IMR-90 (cell line): ENCODE measurements around the gene SATL1. TPM values are rescaled to one million over a fixed set of nuclear protein-coding genes. Genes with fewer than 3 reads are reported as not detected.
"Not testable (repeated sequence)": the region's sequence is repeated elsewhere in the genome, so short reads cannot be mapped to it uniquely, and the experiment has no call there.

Experiments used
- ATAC-seq: fragments of 200-7000 bp; cut with Tn5 transposase; 2 replicates; pipeline ENCODE4 v1.9.1; 2020; ENCODE audit warnings: low read depth, mild to moderate bottlenecking, moderate library complexity
- BruUV-seq: library from RNA; stranded (reverse); fragments of 400-500 nt; replicated peaks from 2 replicates; lab custom pipeline; 2021; lab: Mats Ljungman, UMichigan
- CTCF ChIA-PET: fragments of 300-600 bp; formaldehyde crosslinking; extraction: SDS; loops from one replicate; lab custom pipeline; 2021; ENCODE audit warnings: antibody characterized with exemption; lab: Yijun Ruan, JAX
- POLR2A ChIA-PET: fragments of 300-600 bp; sonication (Branson Sonifier 250); formaldehyde crosslinking; loops from one replicate; lab custom pipeline; 2022; ENCODE audit warnings: antibody characterized with exemption; ENCODE audit not compliant: unreplicated experiment; lab: Charles Lee
- DNase-seq: peaks from one replicate; pipeline ENCODE4 v3.0.0; 2013
- H2AFZ ChIP-seq: replicated peaks from 2 replicates; pipeline ENCODE3; 2013; ENCODE audit warnings: low read length, mild to moderate bottlenecking; ENCODE audit not compliant: poor library complexity
- H2AK5ac ChIP-seq: 2 replicates; pipeline ENCODE4 v1.6.1; 2013; ENCODE audit warnings: low read depth, low read length, inconsistent platforms
- H2AK9ac ChIP-seq: replicated peaks from 2 replicates; pipeline ENCODE3; 2013; ENCODE audit warnings: mild to moderate bottlenecking, low read depth, low read length, moderate library complexity; ENCODE audit not compliant: poor library complexity
- H2BK120ac ChIP-seq: 2 replicates; pipeline ENCODE4 v1.6.1; 2013; ENCODE audit warnings: low read depth, low read length, inconsistent platforms
- H2BK15ac ChIP-seq: 3 replicates; pipeline ENCODE4 v1.6.1; 2013; ENCODE audit warnings: low read depth, low read length, inconsistent platforms
- H2BK20ac ChIP-seq: 2 replicates; pipeline ENCODE4 v1.6.1; 2013; ENCODE audit warnings: low read depth, mild to moderate bottlenecking, inconsistent platforms, low read length, moderate library complexity
- H2BK5ac ChIP-seq: 2 replicates; pipeline ENCODE4 v1.6.1; 2013; ENCODE audit warnings: mild to moderate bottlenecking, low read depth, low read length, inconsistent platforms; ENCODE audit not compliant: poor library complexity, severe bottlenecking
- H3K14ac ChIP-seq: replicated peaks from 2 replicates; pipeline ENCODE4 v1.6.1; 2013; ENCODE audit warnings: low read depth, low read length, inconsistent platforms
- H3K18ac ChIP-seq: 2 replicates; pipeline ENCODE4 v1.6.1; 2013; ENCODE audit warnings: low read depth, low read length, control low read depth
- H3K23ac ChIP-seq: 2 replicates; pipeline ENCODE4 v1.6.1; 2013; ENCODE audit warnings: low read depth, low read length, inconsistent platforms
- H3K27ac ChIP-seq: 2 replicates; pipeline ENCODE4 v1.5.1; 2013; ENCODE audit warnings: mild to moderate bottlenecking, control low read depth, low read length; ENCODE audit not compliant: insufficient read depth
- H3K27me3 ChIP-seq: 2 replicates; pipeline ENCODE4 v1.6.1; 2013; ENCODE audit warnings: low read length; ENCODE audit not compliant: control insufficient read depth, insufficient read depth
- H3K36me3 ChIP-seq: 2 replicates; pipeline ENCODE4 v1.6.1; 2013; ENCODE audit warnings: low read length, mixed read lengths; ENCODE audit not compliant: control insufficient read depth, insufficient read depth
- H3K4ac ChIP-seq: 2 replicates; pipeline ENCODE4 v1.6.1; 2013; ENCODE audit warnings: low read depth, low read length, inconsistent platforms
- H3K4me1 ChIP-seq: 2 replicates; pipeline ENCODE4 v1.6.1; 2013; ENCODE audit warnings: low read length, mixed read lengths; ENCODE audit not compliant: control insufficient read depth, insufficient read depth
- H3K4me2 ChIP-seq: 2 replicates; pipeline ENCODE4 v1.6.1; 2013; ENCODE audit warnings: low read depth, mild to moderate bottlenecking, control low read depth, low read length, moderate library complexity
- H3K4me3 ChIP-seq: 2 replicates; pipeline ENCODE4 v1.5.1; 2013; ENCODE audit warnings: low read depth, mild to moderate bottlenecking, control low read depth, low read length, moderate library complexity; ENCODE audit not compliant: insufficient read depth
- H3K56ac ChIP-seq: 2 replicates; pipeline ENCODE4 v1.6.1; 2013; ENCODE audit warnings: low read length, inconsistent platforms; ENCODE audit not compliant: insufficient read depth; ENCODE audit errors: extremely low read depth
- H3K79me1 ChIP-seq, 2 experiments: 2 replicates each; pipeline ENCODE4 v1.6.1; 2013; ENCODE audit warnings: low read length in 2 of 2, inconsistent platforms in 1 of 2, low read depth in 1 of 2
- H3K9ac ChIP-seq: 2 replicates; pipeline ENCODE4 v1.6.1; 2013; ENCODE audit warnings: low read depth, low read length, control low read depth
- H3K9me1 ChIP-seq: 2 replicates; pipeline ENCODE4 v1.6.1; 2013; ENCODE audit warnings: low read length, inconsistent platforms; ENCODE audit not compliant: insufficient read depth
- H3K9me3 ChIP-seq: 2 replicates; pipeline ENCODE4 v1.6.1; 2013; ENCODE audit warnings: low read length; ENCODE audit not compliant: control insufficient read depth, insufficient read depth
- H4K20me1 ChIP-seq: 2 replicates; pipeline ENCODE4 v1.6.1; 2013; ENCODE audit warnings: low read length, inconsistent platforms; ENCODE audit not compliant: insufficient read depth
- H4K5ac ChIP-seq: 2 replicates; pipeline ENCODE4 v1.6.1; 2013; ENCODE audit warnings: mild to moderate bottlenecking, low read depth, low read length, control low read depth
- H4K8ac ChIP-seq, 2 experiments: 2 replicates each; pipeline ENCODE4 v1.6.1; 2013; ENCODE audit warnings: low read depth in 2 of 2, low read length in 2 of 2, control low read depth in 1 of 2, inconsistent platforms in 1 of 2
- H4K91ac ChIP-seq: 2 replicates; pipeline ENCODE4 v1.6.1; 2013; ENCODE audit warnings: low read depth, low read length, inconsistent platforms; ENCODE audit not compliant: insufficient read depth
- CTCF ChIP-seq: conservative IDR thresholded peaks from 2 replicates; pipeline ENCODE4 v1.5.1; 2012; ENCODE audit warnings: mild to moderate bottlenecking, low read depth, low read length, improper control_type of control experiment
- POLR2A ChIP-seq: IDR thresholded peaks from 2 replicates; pipeline ENCODE4 v1.6.1; 2012; ENCODE audit warnings: mild to moderate bottlenecking, low read depth, low read length
- RAD21 ChIP-seq: IDR thresholded peaks from 2 replicates; pipeline ENCODE4 v1.6.1; 2012; ENCODE audit warnings: low read length, improper control_type of control experiment
- SMC3 ChIP-seq: fragments of 150-350 bp; IDR thresholded peaks from 2 replicates; pipeline ENCODE4 v1.6.1; 2016; ENCODE audit warnings: low read depth, mild to moderate bottlenecking, antibody characterized with exemption, low read length, moderate library complexity
- WGBS, 2 experiments: methylation state at CpG; one replicate each; pipeline versions ENCODE4 v1.1.5 to v1.1.7; 2013; ENCODE audit warnings: missing lambda C conversion rate in 2 of 2; ENCODE audit not compliant: insufficient read length in 1 of 2; ENCODE audit errors: extremely low coverage in 2 of 2; 5-methylcytosine and 5-hydroxymethylcytosine counted together
- dilution Hi-C: fragments of 300-500 bp; cut with HindIII; formaldehyde crosslinking; loops from one replicate; pipeline ENCODE4 v1.14.3; 2018; ENCODE audit warnings: low sequenced_read_pairs; ENCODE audit not compliant: unreplicated experiment
- in situ Hi-C: fragments of 300-500 bp; cut with MboI; formaldehyde crosslinking; loops from 3 replicates; pipeline ENCODE4 v1.14.3; 2019; ENCODE audit warnings: low sequenced_read_pairs, inconsistent platforms, mixed read lengths
- intact Hi-C: fragments of 100-400 bp; cut with micrococcal nuclease; formaldehyde crosslinking; loops from 2 replicates; pipeline ENCODE4 v1.10.0; 2022
- polyA plus RNA-seq, 3 experiments: library from polyadenylated mRNA; depleted of rRNA; stranded (reverse); fragments of >200 nt; gene quantifications; 2 replicates each; pipeline ENCODE4 v1.2.3, GENCODE V29; 2012; ENCODE audit warnings: low replicate concordance in 1 of 3
- total RNA-seq: library from RNA; depleted of rRNA; stranded (reverse); fragments of >200 nt; gene quantifications from 2 replicates; pipeline ENCODE4 v1.2.3, GENCODE V29; 2012

The SATL1 gene
- total and polyA plus RNA-seq, 2 of the 4 experiments (the other 2 are of a cell fraction), result not detected

GRCh38 chrX:85084770-85085393 is 158.7 kb downstream of the SATL1 start:
- no peaks in the 10 kb centered on the region for H3K79me1 ChIP-seq
- dilution Hi-C loops (no loop called here), in situ Hi-C loops (no loop called here), intact Hi-C loops (no loop called here)
- TF ChIP-seq SMC3 (peak; percentile 31; the same call in 1 of the 2 replicates), POLR2A (no peak), CTCF (peak; percentile 66), RAD21 (peak; percentile 52)
- ATAC-seq (peak; percentile 89), DNase-seq (peak; percentile 49)
- H3K27me3 ChIP-seq, result no peaks in the 10 kb centered on the region
- H3K18ac ChIP-seq, result no peak overlapping the region
- H3K4me2 ChIP-seq, result no peak overlapping the region
- H3K9me1 ChIP-seq, result no peaks in the 10 kb centered on the region
- no peak overlapping the region for H2BK5ac ChIP-seq
- POLR2A ChIA-PET, result interaction anchor here (0.6 kb wide), 1 partner anchor 452 kb away, joined by 3 read pairs; no protein-coding TSS in a partner anchor
- no peak overlapping the region for H3K4ac ChIP-seq
- no peak overlapping the region for H2BK20ac ChIP-seq
- H3K27ac ChIP-seq, result no peak overlapping the region
- no CpG with 5 or more reads among the region's 2 CpGs for WGBS, 2 experiments
- CTCF ChIA-PET, result interaction anchor here (0.6 to 0.7 kb wide), 2 partner anchors 15 to 469 kb away, joined by 3 read pairs; no protein-coding TSS in a partner anchor
- no peaks in the 10 kb centered on the region for H3K9me3 ChIP-seq
- no peaks in the 10 kb centered on the region for H4K20me1 ChIP-seq
- H4K8ac ChIP-seq, result no peak overlapping the region
- H2AK9ac ChIP-seq, result no peak overlapping the region
- H2AK5ac ChIP-seq, result no peak overlapping the region
- H4K5ac ChIP-seq, result no peak overlapping the region
- H3K36me3 ChIP-seq, result no peaks in the 10 kb centered on the region
- no peak overlapping the region for H2BK15ac ChIP-seq
- no peak overlapping the region for H3K9ac ChIP-seq
- H2BK120ac ChIP-seq, result no peak overlapping the region
- no peak overlapping the region for H3K4me3 ChIP-seq
- H3K14ac ChIP-seq, result no peak overlapping the region
- no peak overlapping the region for H4K91ac ChIP-seq
- H3K4me1 ChIP-seq, result no peaks in the 10 kb centered on the region
- no peak overlapping the region for H3K56ac ChIP-seq
- no TSS peak for BruUV-seq
- H2AFZ ChIP-seq, result no peak overlapping the region
- no peak overlapping the region for H3K23ac ChIP-seq

- H3K4me3 ChIP-seq, CTCF ChIA-PET, ATAC-seq, H3K56ac ChIP-seq, H3K27ac ChIP-seq, H4K20me1 ChIP-seq, H3K9ac ChIP-seq, H4K91ac ChIP-seq, in situ Hi-C loops, H3K36me3 ChIP-seq, H2AK9ac ChIP-seq, dilution Hi-C loops, H3K4me1 ChIP-seq, H3K14ac ChIP-seq, H3K4me2 ChIP-seq, H2BK20ac ChIP-seq, H2AK5ac ChIP-seq, H3K27me3 ChIP-seq, H4K8ac ChIP-seq, H3K18ac ChIP-seq, H3K9me3 ChIP-seq, H2BK120ac ChIP-seq, H2AFZ ChIP-seq, BruUV-seq, H4K5ac ChIP-seq, DNase-seq, H3K9me1 ChIP-seq, H3K79me1 ChIP-seq, POLR2A ChIA-PET, H2BK15ac ChIP-seq, H2BK5ac ChIP-seq, H3K4ac ChIP-seq, H3K23ac ChIP-seq, intact Hi-C loops: not testable (repeated sequence)
- WGBS, 2 experiments, result no CpG with 5 or more reads among the region's 1 CpG
Measured at GRCh38 chrX:85077247-85077646, 166.3 kb downstream of the SATL1 start.
